Ovary (tissue), 3 donors: ENCODE measurements around the gene ADNP2.

Experiments used
- EP300 ChIP-seq: sonication (generic); formaldehyde crosslinking; IDR thresholded peaks from one replicate; pipeline ENCODE4 v1.6.1; 2017; ENCODE audit warnings: antibody characterized with exemption
- POLR2A ChIP-seq: fragments of 450-650 bp; IDR thresholded peaks from one replicate; pipeline ENCODE4 v1.6.1; 2017; ENCODE audit warnings: antibody characterized with exemption, mild to moderate bottlenecking, moderate library complexity
- TF ChIP-seq, protein P1 (sequence below), 3 donors: fragments of 450-650 bp in 2 of 3; fragments of 200-600 bp in 1 of 3; IDR thresholded peaks; one replicate each; pipeline versions ENCODE4 v1.5.1 to v1.8.0; 2016 to 2022; ENCODE audit warnings: antibody characterized with exemption in 3 of 3, mild to moderate bottlenecking in 1 of 3
- donor health status: DM: no; HTN: no; CAD: no.

- TF ChIP-seq, protein P1, sequence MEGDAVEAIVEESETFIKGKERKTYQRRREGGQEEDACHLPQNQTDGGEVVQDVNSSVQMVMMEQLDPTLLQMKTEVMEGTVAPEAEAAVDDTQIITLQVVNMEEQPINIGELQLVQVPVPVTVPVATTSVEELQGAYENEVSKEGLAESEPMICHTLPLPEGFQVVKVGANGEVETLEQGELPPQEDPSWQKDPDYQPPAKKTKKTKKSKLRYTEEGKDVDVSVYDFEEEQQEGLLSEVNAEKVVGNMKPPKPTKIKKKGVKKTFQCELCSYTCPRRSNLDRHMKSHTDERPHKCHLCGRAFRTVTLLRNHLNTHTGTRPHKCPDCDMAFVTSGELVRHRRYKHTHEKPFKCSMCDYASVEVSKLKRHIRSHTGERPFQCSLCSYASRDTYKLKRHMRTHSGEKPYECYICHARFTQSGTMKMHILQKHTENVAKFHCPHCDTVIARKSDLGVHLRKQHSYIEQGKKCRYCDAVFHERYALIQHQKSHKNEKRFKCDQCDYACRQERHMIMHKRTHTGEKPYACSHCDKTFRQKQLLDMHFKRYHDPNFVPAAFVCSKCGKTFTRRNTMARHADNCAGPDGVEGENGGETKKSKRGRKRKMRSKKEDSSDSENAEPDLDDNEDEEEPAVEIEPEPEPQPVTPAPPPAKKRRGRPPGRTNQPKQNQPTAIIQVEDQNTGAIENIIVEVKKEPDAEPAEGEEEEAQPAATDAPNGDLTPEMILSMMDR (IDR thresholded peaks at IDR 0.05) = no peak
- TF ChIP-seq POLR2A (no peak), EP300 (no peak)
These were observed 18.6 kb downstream of the ADNP2 start for GRCh38 chr18:80127635-80128034.
